ENCODE measurements around the gene SAMD11.

SAMD11 gene

DNA sequence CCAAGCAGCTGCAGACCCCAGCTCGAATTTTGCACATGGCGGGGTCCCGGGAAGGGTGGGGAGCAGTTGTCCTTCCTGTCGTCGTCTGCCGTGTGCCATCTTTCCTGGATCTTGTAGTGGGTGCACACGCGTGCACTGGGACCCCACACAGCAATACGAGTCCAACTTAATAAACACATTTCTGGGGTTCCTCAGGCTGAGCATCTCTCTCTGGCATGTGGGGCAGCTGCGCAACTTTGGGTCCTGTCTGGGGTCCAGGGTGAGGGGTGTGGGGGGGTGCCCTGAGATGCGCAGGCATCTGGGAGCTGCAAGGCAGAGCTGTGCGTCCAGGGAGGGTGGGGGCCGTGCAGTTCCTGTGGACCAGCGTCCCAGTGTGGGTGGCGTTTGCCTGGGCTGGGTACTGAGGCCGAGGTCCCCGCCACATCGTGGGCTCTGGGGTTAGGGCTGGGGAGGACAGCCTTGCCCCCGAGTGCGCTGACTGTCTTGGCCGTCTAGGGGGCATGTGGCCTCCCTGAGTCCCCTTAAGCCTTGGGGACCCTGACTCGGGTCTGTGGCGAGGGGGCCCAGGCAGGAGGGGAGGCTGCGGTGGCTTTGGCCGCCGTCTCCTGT is 41.9 kb downstream of the SAMD11 start:
- Histone ChIP-seq H3K9ac (no peak overlapping the region), H3K4me3 (ENCODE audit: low read depth, low read length) (no peak overlapping the region)

DNA sequence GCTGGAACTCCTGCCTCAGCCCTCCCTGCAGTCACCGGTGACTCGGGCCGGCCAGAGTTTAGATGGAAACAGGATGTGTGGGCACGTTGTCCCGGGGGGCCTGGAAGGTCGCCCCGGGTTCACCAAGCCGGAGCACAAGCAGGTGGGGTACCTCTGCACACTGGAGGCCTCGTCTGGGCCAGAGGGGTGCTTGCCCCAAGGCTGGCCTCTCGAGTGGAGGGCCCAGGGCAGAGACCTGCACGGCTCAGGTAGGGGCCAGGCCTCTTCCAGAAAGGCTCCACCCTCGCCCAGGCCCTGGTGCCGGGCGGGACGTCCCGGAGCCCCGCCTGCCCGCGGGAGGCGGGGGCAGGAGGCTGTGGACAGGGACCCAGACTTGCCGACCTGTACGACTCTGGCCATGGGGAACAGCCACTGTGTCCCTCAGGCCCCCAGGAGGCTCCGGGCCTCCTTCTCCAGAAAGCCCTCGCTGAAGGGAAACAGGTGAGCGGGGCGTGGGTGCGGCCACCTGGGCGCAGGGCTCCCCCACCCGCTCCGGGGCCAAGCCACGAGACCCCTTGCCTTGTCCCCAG is 42.5 kb downstream of the SAMD11 start, which contains the start of gene PLEKHN1:
Gene PLEKHN1 (plus strand): TSS at position 348 of the 569 bp plus-strand sequence. CDS start 50 bp downstream, at position 398.
- Histone ChIP-seq H3K4me2 (ENCODE audit: low read length) (peak within 1 kb of the TSS; percentile 96), H3K79me2 (no peaks in the 10 kb centered on the region), H3K4me3 (ENCODE audit: low read depth, low read length) (peak within 1 kb of the TSS; percentile 67), H3K27ac (no peak within 1 kb of the TSS), H3K36me3 (ENCODE audit: control insufficient read depth, insufficient read depth, low read length) (no peaks in the 10 kb centered on the region), H3K9ac (no peak within 1 kb of the TSS), H3K9me3 (ENCODE audit: control insufficient read depth, low read length) (no peaks in the 10 kb centered on the region), H3K4me1 (no peaks in the 10 kb centered on the region), H2AFZ (peak within 1 kb of the TSS; percentile 88), H3K27me3 (ENCODE audit: control insufficient read depth, insufficient read depth, low read length) (no peaks in the 10 kb centered on the region)
- TF ChIP-seq CTCF (IDR thresholded peaks at IDR 0.05) = no peak

More for the DNA sequence above, 41.9 kb downstream of the SAMD11 start:
- Histone ChIP-seq H3K27me3 (ENCODE audit: control insufficient read depth, insufficient read depth, low read length) (no peaks in the 10 kb centered on the region), H3K36me3 (ENCODE audit: control insufficient read depth, insufficient read depth, low read length) (no peaks in the 10 kb centered on the region), H3K4me1 (no peaks in the 10 kb centered on the region), H2AFZ (no peak overlapping the region), H3K79me2 (no peaks in the 10 kb centered on the region), H3K27ac (no peak overlapping the region), H3K4me2 (ENCODE audit: low read length) (no peak overlapping the region), H3K9me3 (ENCODE audit: control insufficient read depth, low read length) (no peaks in the 10 kb centered on the region)
- TF ChIP-seq CTCF (IDR thresholded peaks at IDR 0.05) = no peak

DNA sequence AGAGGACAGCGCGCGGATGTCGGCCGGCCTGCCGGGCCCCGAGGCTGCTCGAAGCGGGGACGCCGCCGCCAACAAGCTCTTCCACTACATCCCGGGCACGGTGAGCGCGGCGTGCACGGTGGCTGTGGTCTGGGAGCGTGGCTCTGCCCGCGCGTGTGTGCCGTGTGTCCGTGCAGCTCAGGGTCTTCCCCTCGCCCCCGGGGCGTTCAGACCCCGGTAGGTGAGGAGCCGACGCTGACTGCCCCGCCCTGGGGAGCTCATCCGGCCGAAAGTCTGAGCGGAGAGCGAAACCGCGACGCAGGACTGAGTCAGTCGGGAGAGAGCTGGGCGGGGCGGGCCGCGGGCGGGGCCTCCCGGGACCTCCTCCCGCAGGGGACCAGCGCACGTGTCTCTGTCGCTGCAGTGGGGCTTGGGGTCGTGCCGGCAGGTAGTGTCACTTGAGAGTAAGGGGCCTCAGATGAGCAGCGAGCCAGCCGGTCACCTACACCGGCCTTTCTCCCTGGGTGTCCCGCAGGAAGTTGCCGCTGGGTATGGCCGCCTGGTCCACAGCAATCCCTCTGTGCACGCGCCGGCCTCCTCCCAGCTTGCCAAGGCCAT is 43.1 kb downstream of the SAMD11 start:
- peak overlapping the region; percentile 67 for H3K4me3 ChIP-seq (ENCODE audit: low read depth, low read length)
- peak overlapping the region; percentile 88 for H2AFZ ChIP-seq
- no peak for TF ChIP-seq CTCF (IDR thresholded peaks at IDR 0.05)
- H3K9me3 ChIP-seq (ENCODE audit: control insufficient read depth, low read length) = no peaks in the 10 kb centered on the region
- H3K4me2 ChIP-seq (ENCODE audit: low read length) = peak overlapping the region; percentile 96
- H3K36me3 ChIP-seq (ENCODE audit: control insufficient read depth, insufficient read depth, low read length) = no peaks in the 10 kb centered on the region
- no peaks in the 10 kb centered on the region for H3K4me1 ChIP-seq
- H3K27ac ChIP-seq = no peak overlapping the region
- no peaks in the 10 kb centered on the region for H3K27me3 ChIP-seq (ENCODE audit: control insufficient read depth, insufficient read depth, low read length)
- H3K79me2 ChIP-seq = no peaks in the 10 kb centered on the region
- H3K9ac ChIP-seq = no peak overlapping the region

GRCh38 chr1:967466-968343 is 44.0 kb downstream of the SAMD11 start:
- no peaks in the 10 kb centered on the region for H3K79me2 ChIP-seq
- H2AFZ ChIP-seq = no peak overlapping the region
- H3K27ac ChIP-seq = no peak overlapping the region
- H3K27me3 ChIP-seq (ENCODE audit: control insufficient read depth, insufficient read depth, low read length) = no peaks in the 10 kb centered on the region
- no peak overlapping the region for H3K9ac ChIP-seq
- H3K36me3 ChIP-seq (ENCODE audit: control insufficient read depth, insufficient read depth, low read length) = no peaks in the 10 kb centered on the region
- TF ChIP-seq CTCF (IDR thresholded peaks at IDR 0.05) = no peak
- no peak overlapping the region for H3K4me2 ChIP-seq (ENCODE audit: low read length)
- no peaks in the 10 kb centered on the region for H3K4me1 ChIP-seq
- no peaks in the 10 kb centered on the region for H3K9me3 ChIP-seq (ENCODE audit: control insufficient read depth, low read length)
- H3K4me3 ChIP-seq (ENCODE audit: low read depth, low read length) = no peak overlapping the region

Data from parathyroid adenoma (tissue), 2 donors.